T follicular helper cell (primary cell): Measurements from ENCODE around the gene CLIP4.
A peak's percentile ranks its signal among the peaks of the same experiment; 100 is the strongest.
"Not testable (repeated sequence)": the region's sequence is repeated elsewhere in the genome, so short reads cannot be mapped to it uniquely, and the experiment has no call there.

Source experiments
- DNase-seq: peaks from one replicate; pipeline ENCODE4 v3.0.0-alpha.2; 2020; ENCODE audit warnings: low read depth
- total RNA-seq, 2 experiments: gene quantifications; one replicate each; lab custom pipeline; 2026; lab: John Stamatoyannopoulos, UW

The CLIP4 gene, protein sequence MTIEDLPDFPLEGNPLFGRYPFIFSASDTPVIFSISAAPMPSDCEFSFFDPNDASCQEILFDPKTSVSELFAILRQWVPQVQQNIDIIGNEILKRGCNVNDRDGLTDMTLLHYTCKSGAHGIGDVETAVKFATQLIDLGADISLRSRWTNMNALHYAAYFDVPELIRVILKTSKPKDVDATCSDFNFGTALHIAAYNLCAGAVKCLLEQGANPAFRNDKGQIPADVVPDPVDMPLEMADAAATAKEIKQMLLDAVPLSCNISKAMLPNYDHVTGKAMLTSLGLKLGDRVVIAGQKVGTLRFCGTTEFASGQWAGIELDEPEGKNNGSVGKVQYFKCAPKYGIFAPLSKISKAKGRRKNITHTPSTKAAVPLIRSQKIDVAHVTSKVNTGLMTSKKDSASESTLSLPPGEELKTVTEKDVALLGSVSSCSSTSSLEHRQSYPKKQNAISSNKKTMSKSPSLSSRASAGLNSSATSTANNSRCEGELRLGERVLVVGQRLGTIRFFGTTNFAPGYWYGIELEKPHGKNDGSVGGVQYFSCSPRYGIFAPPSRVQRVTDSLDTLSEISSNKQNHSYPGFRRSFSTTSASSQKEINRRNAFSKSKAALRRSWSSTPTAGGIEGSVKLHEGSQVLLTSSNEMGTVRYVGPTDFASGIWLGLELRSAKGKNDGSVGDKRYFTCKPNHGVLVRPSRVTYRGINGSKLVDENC
- total RNA-seq, result 53.4 to 87.6 reads per million in 2 experiments

DNA sequence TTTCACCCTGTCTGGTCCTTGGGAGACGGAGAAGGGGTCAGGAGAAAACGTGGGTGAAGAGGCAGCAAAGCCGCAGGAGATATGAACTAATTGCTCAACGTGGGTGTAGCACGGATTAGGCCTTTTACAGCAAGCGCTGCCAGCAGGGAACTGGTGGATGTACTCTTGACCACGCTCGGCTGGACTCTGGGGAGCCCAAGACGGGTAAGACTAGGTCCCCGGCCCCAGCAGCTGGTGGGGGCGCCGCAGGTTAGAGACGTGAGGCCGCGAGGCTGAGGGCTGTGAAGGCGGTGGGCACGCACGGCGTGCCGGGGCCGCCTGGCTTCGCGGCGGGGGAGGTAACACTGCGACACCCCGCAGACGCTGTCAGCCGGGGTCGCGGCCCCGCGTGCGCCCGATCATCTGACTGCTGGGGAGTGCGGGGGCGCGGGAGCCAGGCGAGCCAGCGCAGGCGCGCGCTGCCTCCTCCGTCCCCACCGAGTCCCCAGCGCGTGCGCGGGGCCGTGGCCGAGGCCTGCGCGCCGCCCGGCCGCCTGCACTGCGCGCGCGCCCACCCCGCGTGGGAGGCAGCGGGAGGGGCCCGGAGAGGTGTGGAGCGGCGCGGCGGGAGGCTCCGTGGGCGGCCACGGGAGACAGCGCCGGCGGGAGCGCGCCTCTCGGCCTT lies at the start of gene CLIP4:
TSS of gene CLIP4 (plus strand) at position 470 of the 664 bp plus-strand sequence. CDS start 5,974 bp downstream, outside the sequence.
- peak; percentile 60 for DNase-seq

DNA sequence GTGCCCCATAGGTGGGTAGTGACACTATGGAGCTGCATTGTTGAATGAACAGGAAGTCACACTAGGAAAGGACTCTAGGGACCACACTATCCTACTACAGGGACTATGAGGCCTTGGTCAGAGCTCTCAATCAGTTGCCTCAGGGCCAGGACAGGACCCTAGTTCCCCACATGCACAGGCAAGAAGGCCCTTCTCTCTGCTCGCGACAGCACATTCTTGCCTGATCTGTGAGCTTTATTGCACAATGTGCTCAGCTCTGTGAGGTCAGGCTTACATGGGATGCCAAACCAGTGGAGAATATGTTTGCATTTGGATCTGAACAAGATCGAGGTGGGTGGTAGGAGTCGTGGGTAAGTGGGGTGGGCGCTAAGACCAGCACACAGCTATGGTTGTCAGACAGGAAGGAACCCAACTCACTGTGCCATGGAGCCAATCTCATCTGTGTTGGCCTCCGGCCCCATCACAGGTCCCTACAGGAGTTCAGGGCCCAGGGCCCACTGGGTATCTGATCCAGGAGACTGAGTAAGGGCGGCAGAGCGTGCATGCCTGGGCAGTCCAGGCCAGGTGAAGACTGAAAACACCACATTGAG lies 48.8 kb upstream of the CLIP4 start:
- no peak for DNase-seq

DNA sequence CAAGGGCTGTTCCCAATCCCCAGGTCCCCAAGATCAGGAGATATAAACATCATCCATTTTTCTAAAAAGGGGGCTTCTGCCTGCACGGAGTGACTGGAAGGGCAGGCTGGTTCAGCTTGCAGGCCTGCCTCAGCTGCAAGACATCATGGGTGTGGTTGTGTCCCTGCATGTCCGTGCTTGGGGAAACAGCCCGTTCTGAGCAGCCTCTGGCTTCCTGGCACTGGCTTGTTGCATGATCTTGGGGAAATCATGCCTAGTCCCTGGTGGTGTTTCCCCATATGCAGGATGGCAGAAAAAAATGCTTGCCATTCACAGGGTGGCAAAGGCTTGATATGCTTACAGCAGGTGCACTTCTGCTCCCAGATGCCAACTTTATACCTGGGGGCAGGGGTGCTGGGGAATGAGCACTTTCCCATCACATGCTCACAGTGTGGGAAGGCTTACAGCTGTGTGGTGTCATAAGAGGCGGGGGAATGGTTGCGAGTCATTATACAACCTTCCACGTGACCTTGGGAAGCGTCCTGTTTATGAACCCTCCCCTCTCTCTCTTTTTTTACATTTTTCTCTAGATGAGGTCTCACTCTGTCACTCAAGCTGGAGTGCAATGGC lies 48.1 kb upstream of the CLIP4 start:
- DNase-seq, result no peak

DNA sequence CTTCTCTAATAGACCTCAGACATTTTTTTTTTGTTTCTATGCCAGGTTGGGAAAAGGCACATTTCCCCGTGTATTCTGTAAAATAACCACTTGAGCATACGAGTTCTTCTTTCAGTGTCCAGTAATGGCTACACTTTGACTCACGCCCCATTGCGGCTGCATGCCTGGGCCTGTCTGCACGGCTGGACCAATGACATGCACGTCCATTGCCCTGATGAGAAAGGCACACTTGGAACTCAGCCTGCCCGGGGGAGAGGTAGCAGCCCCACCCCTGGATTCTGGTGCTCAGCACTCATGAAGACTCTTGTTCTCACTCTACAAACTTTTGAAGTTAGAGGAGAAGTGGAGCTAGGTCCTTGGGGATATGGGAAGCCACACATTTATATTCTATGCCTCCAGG lies 46.7 kb upstream of the CLIP4 start:
- DNase-seq, result no peak

DNA sequence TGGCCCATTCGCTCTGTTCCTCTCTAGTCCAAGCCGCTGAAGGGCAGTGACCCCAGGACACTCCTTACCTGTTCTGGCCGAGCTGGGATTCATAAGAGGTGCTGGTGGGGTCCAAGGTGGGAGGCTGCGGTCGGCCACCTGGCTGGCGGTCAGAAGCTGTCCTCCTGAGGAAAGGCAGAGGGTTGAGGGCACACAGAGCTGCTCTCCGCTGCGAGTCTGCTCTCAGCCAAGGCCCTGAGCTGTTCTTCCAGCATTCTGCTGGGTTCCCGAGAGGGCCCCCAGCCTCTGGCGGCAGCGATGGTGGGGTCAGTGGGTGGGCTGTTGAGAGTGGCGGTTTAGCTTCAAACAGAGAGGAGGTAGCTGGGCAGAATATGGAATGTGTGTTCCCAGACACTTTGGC lies 44.7 kb upstream of the CLIP4 start:
- no peak for DNase-seq

DNA sequence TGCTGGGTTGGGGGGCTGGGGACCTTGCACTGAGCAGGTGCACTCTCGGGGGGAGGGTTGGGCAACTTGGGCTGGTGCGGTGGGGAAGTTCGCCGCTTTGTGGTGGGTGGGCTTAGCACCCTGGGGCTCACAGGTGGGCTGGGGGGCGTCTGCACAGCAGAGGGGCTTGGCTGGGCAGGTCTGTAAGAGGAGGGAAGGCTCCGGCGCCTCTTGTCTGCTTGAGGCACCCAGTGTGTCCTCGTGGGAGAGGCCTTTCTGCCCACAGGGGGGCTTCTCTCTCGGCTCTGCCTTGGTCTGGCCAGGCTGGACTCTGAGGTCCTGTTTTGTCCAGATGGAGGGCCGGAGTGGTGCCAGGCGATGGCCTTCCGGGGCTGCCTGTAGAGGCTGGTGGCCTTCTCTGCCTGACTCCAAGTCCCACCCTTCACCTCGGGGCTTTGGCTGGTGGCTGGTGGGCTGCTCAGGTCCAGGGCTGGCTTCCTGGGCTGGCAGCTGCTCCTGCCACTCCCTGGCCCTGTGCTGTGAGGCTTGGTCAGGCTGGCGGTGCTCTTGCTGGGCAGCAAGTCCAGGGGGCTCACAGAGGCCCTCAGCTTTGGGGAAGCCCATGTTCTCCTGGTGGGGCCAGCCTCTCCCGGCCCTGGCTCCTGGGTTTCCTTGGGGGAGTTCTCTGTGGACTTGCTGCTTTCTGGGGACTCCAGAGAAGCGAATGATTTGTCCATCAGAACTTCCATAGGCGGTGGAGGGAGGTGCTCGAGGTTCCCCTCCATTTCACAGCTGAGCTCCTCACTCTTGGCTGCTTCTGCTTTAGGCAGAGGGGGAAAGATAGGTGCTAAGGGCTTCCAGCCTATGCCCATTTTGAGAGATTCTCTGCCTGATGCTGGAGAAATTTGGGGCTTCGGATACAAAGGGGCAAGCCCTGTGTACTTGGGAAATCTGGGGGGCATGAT lies 43.9 kb upstream of the CLIP4 start:
- no peak for DNase-seq

DNA sequence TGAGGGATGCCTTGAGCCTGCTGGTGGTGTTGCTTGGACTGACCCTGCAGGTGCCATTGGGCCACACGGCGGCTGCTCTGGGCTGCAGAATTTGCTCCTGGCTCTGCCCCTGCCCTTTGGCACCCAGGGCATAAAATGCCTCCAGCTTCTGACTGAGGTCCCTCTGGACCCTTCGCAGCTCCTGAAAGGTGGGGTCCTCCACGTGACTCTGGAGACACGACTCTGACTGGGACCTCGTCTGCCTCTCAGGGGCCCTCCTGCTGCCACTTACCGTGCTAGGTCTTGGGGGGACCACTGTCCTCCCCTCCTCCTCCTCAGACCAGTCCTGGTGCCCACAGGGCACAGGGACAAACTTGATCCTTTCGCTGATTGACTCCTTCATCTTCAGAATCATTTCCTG lies 43.0 kb upstream of the CLIP4 start:
- DNase-seq, result no peak

DNA sequence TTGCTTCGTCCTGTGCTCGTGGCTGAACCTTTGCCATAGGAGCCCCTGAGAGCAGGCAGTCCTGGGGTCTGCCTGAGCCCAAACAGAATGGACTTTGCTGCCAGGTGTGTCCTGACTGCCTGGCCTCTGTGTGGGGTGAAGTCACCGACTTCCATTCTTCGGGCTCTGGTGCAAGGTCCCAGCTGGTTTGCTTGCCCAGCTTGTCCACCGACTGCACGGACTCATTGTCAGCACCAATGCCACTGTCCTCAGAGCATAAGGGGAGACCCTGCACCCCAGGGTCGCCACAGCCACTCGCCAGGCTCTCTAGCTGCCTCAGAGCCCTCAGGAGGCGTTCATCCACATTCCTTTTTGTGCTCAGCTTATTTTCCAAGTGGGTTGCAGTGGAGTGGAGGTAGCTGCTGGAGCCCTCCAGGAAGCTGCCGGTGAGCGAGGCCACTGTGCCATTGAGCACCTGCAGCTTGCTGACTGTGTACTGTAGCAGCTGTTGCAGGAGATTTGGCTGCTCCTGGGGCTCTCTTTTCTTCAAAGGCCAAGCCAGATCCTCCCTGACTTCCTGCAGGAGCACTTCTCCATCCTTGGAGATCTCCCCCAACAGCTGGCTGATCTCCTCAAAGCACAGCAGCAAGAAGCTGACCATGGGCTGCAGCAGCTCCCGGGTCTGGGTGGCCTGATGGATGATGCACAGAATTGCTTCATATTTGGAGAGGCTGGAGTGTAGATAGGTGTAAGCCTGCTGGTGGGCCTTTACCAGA lies 42.1 kb upstream of the CLIP4 start:
- DNase-seq, result no peak

DNA sequence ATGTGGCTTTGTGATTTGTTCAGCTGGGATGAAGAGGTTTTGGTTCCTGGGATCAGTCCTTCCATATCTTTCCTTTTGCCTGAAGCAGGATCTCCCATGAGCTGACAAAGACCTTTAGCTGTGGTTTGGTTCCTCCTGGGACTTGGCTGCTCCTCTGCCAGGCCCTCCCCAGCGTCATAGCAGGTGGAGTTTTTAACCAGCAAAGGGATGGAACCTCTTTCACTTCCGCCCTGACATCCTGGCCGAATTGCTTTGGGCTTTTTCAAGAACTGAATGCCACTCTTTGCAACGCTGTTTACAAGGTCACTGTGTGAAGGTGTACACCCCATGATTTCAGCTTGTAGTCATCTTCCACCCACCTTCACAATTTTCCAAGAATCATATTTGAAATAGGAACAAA lies 41.3 kb upstream of the CLIP4 start:
- no peak for DNase-seq

DNA sequence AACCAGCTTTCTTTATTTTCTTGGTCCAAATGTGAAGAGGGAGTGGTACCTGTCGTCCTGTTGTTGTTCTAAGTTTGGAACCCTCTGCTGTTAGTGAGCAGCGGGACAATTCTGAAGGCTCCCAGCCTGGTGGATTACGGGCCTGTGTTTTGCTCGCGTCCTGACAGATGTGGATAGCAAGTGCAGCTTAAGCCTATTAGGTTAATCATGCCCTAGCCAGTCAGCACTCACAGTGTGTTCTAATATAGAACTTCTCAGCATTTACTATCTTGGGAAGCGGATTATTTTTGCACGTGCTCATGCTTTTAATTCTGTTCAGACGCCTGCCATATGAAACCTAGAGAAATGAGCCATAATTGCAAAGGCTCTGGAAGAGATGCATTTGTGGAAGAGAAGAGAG lies 40.8 kb upstream of the CLIP4 start, which contains the start of gene PCARE:
TSS of gene PCARE (minus strand) at position 113 of the 400 bp plus-strand sequence. CDS start 262 bp downstream, outside the sequence.
- DNase-seq, result no peak

DNA sequence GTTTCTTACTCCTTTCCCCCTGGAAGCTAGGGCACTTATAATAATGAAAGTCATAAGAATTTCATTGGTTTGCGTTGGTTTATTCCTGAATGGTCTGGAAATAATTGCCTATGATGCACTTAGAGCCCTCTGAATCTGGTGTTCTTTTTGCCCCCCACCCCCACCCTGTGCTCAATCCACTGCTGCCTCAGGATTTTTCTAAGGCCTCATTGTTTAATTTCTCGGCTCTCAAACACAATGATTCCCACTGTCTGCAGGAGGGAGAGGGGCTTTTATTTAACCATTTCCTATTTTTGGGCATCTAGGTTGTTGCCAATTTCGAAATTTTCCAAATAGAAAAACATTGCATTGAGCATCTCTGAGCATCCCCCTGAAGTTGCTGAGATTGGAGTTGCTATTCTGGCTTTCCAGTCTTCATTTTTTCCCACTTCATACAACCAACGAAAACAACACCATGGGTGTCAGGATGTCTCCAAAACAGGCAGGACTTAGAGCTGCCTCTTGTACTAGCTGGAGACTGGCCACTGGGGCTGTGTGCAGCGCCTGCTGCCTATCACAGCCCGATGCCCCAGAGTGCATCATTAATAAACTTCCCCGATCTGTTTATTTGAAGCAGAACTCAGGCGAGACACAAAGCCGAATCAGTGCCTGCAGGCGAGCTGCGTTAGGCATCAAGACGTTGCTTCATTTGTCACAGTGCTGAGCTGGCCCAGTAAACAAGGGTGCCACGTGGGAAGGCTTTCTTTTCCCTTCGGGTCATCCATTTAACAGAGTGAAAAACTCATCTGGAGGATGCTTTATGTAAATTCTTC lies 39.1 kb upstream of the CLIP4 start:
- no peak for DNase-seq

DNA sequence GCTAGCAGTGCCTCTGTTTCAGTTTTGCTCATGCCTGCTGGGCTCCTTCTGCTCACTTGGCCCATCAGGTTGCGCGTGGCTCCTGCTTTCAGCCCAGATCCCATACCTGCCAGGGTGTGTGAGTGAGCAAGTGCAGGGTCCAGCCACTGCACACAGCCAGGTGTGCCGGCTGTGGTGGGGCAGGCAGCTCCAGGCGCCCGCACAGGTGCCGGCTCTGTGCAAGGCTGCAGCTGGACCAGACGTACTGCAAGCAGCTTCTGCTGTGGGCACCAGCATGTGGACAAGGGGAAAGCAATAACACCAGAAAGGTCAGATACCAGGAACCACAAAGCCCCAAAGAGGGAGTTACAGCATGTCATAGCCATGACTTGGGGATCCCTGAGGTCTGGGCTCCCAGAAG lies 35.3 kb upstream of the CLIP4 start:
- DNase-seq, result no peak

DNA sequence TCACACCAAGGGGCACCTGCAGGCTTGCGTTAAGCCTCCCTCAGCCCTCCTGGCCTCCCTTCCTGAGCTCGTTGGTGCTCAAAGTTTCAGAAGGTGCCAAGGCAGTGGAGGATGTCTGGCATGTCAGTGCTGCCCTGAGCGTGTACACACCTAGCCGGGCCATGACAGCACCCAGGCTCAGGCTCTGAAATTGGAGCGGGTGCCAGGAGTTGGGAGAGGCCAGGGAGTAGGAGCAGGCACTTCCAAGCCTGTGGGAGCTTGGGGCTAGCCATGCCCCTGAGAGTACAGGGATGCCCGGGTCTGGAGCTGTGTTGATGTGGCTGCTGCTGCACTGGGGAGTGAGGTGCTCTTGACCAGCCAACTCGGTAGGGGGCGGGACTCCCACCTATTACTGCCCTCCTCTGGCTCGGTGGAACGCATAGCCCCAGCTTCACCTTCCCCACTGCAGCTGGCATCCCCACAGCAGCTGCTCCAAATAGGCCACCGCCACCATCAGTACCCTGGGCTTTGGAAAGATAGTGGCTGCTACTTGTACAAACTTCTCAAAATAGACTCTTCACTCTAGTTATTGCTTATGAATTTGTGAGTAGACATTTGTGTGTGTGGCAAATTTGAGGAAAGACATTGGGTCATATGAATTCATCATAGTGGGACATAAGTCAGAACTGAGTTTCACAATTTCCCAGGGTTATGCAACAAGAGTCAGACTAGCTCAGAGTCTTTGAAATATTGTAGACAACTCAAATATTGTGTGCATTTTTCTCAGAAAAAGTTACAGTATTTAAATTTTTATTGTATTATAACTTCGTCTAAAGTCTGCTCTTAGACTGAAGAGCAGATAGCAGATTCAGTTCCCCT lies 34.1 kb upstream of the CLIP4 start:
- DNase-seq, result no peak

DNA sequence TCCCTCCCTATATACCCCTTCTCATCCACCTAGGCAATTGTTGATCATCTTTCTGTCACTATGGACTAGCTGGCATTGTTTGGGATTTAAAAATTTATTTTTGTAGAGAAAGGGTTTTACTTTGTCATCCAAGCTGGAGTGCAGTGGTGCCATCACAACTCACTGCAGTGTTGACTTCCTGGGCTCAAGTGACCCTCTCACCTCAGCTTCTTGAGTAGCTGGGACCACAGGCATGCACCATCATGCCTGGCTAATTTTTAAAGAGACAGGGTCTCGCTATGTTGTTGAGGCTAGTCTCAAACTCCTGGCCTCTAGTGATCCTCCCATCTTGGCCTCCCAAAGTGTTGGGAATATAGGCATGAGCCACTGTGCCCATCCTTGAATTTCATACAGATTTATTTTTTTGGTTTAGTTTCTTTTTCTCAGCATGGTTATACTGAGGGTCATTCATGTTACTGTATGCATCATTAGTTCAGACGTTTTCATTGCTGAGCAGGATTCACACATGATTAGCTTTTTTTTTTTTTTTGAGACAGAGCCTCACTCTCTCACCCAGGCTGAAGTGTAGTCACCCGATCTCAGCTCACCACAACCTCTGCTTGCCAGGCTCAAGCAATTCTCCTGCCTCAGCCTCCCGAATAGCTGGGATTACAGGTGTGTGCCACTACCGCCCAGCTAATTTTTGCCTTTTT lies 32.3 kb upstream of the CLIP4 start:
- no peak for DNase-seq

DNA sequence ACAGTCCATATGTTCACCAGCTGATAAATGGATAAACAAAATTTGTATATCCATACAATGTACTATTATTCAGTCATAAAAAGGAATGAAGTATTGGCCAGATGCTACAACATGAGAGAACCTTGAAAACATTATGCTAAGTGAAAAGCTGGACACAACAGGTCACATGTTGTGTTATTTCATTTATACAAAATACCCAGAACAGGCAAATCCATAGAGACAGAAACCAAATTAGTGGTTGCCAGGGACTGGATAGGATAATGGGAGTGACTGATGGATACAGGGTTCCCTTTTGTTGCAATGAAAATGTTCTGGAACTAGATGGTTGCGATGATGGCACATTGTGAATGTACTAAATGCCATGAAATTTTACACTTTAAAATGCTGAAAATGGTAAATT lies 30.7 kb upstream of the CLIP4 start:
- no peak for DNase-seq

DNA sequence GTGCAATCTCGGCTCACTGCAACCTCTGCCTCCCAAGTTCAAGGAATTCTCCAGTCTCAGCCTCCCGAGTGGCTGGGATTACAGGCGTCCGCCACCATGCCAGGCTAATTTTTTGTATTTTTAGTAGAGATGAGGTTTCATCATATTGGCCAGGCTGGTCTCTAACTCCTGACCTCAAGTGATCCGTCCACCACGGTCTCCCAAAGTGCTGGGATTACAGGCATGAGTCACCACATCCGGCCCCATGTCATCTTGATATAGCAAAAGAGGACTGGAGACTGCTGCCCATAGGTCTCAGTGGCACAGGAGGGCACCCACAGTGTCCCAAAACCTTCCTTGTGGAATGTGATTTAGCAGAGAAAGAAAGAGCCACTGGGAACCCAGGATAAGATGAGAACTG lies 24.9 kb upstream of the CLIP4 start:
- DNase-seq, result not testable (repeated sequence)

DNA sequence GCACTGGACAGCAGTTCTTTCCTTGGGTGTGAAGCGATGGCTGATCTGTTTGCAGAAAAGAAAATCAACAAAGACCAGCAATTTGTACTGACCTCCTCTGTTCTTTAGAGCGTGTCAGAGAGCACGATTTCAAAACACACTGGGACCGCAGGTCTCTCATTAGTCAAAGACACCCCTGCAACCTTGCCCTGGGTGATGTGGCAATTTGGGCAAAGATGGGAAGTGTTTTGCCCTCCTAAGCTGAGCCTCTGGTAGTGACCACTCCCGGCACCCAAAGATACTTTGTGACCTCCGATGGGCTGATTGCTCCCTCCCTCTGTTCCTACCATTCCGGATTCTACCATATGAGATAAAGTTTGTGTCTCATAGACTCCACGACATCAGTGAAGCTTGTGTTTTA lies 18.2 kb upstream of the CLIP4 start:
- DNase-seq, result no peak

DNA sequence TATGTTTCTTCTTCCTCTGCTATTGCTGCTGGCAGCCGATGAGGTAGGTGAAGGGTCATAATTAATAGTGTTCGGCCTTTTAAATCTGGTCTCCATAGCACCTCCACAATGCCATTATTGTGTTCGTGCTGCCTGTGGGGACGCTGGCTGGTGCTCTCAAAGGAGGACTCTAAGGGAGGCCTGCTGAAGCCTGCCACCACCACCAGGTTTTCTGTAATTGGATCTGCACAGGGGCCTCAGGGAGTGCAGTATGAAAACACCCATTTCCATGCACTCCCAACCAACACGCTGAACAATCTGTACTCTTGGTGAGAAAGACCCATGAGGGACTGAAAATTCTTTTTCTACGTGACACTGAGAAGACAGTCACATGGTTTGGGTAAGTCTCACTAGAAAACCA lies 17.6 kb upstream of the CLIP4 start:
- DNase-seq, result no peak
